K562 (cell line): ENCODE measurements around the gene CYFIP2.

Experiments
- EP300 ChIP-seq: IDR thresholded peaks from 2 replicates; pipeline ENCODE4 v1.6.1; 2012; ENCODE audit warnings: low read length, improper control_type of control experiment
- TF ChIP-seq, protein P1 (sequence below): fragments of 250-450 bp; sonication (Bioruptor Pico); IDR thresholded peaks from 2 replicates; pipeline ENCODE4 v1.5.0; 2020; ENCODE audit warnings: mild to moderate bottlenecking, borderline replicate concordance
- TF ChIP-seq, protein P2 (sequence below), 3 experiments: IDR thresholded peaks in 2 of 3; conservative IDR thresholded peaks in 1 of 3; 2 replicates each; pipeline ENCODE4 v1.5.1; 2011 to 2012; ENCODE audit warnings: low read length in 3 of 3, mild to moderate bottlenecking in 3 of 3, control low read depth in 2 of 3, improper control_type of control experiment in 1 of 3, inconsistent platforms in 1 of 3, low read depth in 1 of 3, mixed read lengths in 1 of 3, moderate library complexity in 1 of 3; ENCODE audit not compliant: insufficient read depth in 2 of 3

DNA sequence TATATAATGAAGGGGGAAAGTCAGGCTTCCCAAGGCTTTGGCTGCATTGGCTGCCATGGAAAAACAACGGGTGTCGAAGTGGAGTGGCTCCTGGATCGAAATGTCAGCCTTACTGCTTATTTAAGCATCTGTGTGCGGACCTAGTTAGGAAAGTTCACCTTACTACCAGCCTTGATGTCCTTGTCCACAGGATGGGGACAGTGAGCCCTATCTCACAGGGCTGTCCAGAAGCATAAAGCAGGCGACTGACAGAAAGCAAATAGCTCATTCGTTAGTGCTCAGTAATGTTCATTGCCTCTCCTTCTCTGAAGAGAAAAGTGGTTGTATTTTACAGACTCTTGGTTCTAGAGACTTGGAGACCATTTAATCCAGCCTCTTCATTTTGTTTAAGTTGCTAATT is 112.6 kb downstream of the CYFIP2 start:
- TF ChIP-seq, protein P1, sequence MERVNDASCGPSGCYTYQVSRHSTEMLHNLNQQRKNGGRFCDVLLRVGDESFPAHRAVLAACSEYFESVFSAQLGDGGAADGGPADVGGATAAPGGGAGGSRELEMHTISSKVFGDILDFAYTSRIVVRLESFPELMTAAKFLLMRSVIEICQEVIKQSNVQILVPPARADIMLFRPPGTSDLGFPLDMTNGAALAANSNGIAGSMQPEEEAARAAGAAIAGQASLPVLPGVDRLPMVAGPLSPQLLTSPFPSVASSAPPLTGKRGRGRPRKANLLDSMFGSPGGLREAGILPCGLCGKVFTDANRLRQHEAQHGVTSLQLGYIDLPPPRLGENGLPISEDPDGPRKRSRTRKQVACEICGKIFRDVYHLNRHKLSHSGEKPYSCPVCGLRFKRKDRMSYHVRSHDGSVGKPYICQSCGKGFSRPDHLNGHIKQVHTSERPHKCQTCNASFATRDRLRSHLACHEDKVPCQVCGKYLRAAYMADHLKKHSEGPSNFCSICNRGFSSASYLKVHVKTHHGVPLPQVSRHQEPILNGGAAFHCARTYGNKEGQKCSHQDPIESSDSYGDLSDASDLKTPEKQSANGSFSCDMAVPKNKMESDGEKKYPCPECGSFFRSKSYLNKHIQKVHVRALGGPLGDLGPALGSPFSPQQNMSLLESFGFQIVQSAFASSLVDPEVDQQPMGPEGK (CRISPR knock-in tag) = no peak
- no peak for TF ChIP-seq EP300
- TF ChIP-seq, protein P2, sequence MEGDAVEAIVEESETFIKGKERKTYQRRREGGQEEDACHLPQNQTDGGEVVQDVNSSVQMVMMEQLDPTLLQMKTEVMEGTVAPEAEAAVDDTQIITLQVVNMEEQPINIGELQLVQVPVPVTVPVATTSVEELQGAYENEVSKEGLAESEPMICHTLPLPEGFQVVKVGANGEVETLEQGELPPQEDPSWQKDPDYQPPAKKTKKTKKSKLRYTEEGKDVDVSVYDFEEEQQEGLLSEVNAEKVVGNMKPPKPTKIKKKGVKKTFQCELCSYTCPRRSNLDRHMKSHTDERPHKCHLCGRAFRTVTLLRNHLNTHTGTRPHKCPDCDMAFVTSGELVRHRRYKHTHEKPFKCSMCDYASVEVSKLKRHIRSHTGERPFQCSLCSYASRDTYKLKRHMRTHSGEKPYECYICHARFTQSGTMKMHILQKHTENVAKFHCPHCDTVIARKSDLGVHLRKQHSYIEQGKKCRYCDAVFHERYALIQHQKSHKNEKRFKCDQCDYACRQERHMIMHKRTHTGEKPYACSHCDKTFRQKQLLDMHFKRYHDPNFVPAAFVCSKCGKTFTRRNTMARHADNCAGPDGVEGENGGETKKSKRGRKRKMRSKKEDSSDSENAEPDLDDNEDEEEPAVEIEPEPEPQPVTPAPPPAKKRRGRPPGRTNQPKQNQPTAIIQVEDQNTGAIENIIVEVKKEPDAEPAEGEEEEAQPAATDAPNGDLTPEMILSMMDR (IDR thresholded peaks at IDR 0.05 in 2 of 3, conservative IDR thresholded peaks at IDR 0.05 in 1 of 3; ENCODE audit: insufficient read depth in 2 of 3, low read depth in 1 of 3, low read length in 3 of 3) = peak in 1 of 3 experiments; percentile 23; a peak in 2 of 6 replicates
